ENCODE data around the gene MAP3K15. TPM values are rescaled to one million over a fixed set of nuclear protein-coding genes. Genes with fewer than 3 reads are reported as not detected.

Gene MAP3K15
- total and polyA plus RNA-seq, 10 of the 15 experiments (the other 5 are each of a cell fraction or from before 2014, with no cell fraction given): 0.03 to 0.16 TPM; not detected in 8

DNA sequence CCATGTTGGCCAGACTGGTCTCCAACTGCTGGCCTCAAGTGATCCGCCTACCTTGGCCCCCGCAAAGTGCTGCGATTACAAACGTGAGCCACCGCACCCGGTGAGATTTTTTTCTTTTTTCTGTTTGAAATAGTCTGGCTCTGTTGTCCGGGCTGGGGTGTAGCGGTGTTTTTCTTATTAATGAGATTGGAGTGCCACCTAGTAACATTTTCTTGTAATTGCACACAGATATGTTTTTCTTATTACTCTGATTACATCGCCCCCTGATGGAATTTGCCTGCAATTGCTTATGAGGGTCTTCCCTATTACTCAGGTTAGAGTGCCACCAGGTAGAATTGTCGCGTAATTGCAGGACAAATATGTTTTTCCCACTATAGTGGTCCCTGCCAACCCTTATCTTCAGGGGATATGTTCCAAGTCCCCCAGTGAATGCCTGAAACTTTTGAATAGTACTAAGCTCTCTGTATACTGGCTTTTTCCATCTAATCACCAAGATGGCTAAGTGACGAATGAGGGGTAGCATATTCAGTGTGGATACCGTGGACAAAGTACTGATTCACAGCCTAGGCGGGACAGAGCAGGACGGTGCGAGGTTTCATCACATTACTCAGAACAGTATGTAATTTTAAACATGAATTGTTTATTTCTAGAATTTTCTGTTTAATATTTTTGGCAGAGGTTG, 180.2 kb downstream of the MAP3K15 start:
- POLR2A ChIA-PET: no interaction called here
- FAIRE-seq: no peak

More for the DNA sequence above, 180.2 kb downstream of the MAP3K15 start:
- Histone ChIP-seq H3K4me1 (ENCODE audit: control insufficient read depth, insufficient read depth, low read length) (no peaks in the 10 kb centered on the region), H3K79me2 (ENCODE audit: control insufficient read depth, insufficient read depth, low read length) (no peaks in the 10 kb centered on the region), H3K27ac (ENCODE audit: control insufficient read depth, insufficient read depth) (no peak overlapping the region), H3K4me2 (ENCODE audit: control insufficient read depth, insufficient read depth) (no peak overlapping the region), H4K20me1 (ENCODE audit: control insufficient read depth, insufficient read depth) (no peaks in the 10 kb centered on the region), H3K27me3 (replicated peaks in 1 of 2; ENCODE audit: control insufficient read depth in 2 of 2, insufficient read depth in 2 of 2, low read length in 1 of 2) (no peaks in the 10 kb centered on the region), H3K9ac (ENCODE audit: control insufficient read depth, insufficient read depth, low read length) (no peak overlapping the region), H3K9me3 (replicated peaks; ENCODE audit: control insufficient read depth, insufficient read depth, low read length) (peaks cover 2% of the 10 kb centered on the region; the same call in 1 of the 3 replicates), H2AFZ (ENCODE audit: control insufficient read depth, low read depth, low read length) (no peak overlapping the region), H3K36me3 (ENCODE audit: control insufficient read depth in 2 of 2, insufficient read depth in 2 of 2, low read length in 1 of 2) (no peaks in the 10 kb centered on the region), H3K4me3 (no peak overlapping the region)
- WGBS (ENCODE audit: insufficient coverage, insufficient replicate concordance, low lambda C conversion rate, missing lambda C conversion rate): 53% methylated on average over 16 of the region's 16 CpGs
- in situ Hi-C loops (cut with MboI): loop anchor here (5.0 kb wide), 2 partner anchors 293 to 943 kb away; no protein-coding TSS in a partner anchor
- CTCF ChIA-PET: interaction anchor here (0.9 to 4.3 kb wide), 6 partner anchors 140 to 945 kb away, joined by 3 to 44 read pairs (median 8); no protein-coding TSS in a partner anchor
- no peak for TF ChIP-seq KLF5 (IDR thresholded peaks at IDR 0.05; ENCODE audit: partially characterized antibody)
- TF ChIP-seq RAD21 (IDR thresholded peaks at IDR 0.05; ENCODE audit: insufficient read depth, low read depth, low read length): peak; percentile 45
- peak; percentile 45 for TF ChIP-seq SMC3 (IDR thresholded peaks at IDR 0.05; ENCODE audit: borderline replicate concordance, low read length)
- TF ChIP-seq, protein P1, sequence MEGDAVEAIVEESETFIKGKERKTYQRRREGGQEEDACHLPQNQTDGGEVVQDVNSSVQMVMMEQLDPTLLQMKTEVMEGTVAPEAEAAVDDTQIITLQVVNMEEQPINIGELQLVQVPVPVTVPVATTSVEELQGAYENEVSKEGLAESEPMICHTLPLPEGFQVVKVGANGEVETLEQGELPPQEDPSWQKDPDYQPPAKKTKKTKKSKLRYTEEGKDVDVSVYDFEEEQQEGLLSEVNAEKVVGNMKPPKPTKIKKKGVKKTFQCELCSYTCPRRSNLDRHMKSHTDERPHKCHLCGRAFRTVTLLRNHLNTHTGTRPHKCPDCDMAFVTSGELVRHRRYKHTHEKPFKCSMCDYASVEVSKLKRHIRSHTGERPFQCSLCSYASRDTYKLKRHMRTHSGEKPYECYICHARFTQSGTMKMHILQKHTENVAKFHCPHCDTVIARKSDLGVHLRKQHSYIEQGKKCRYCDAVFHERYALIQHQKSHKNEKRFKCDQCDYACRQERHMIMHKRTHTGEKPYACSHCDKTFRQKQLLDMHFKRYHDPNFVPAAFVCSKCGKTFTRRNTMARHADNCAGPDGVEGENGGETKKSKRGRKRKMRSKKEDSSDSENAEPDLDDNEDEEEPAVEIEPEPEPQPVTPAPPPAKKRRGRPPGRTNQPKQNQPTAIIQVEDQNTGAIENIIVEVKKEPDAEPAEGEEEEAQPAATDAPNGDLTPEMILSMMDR (IDR thresholded peaks at IDR 0.05 in 2 of 3, conservative IDR thresholded peaks at IDR 0.05 in 1 of 3; ENCODE audit: control insufficient read depth in 2 of 3, extremely low read depth in 1 of 3, insufficient read depth in 1 of 3, low read depth in 3 of 3, low read length in 3 of 3): peak; percentile 51 to 77 (median 52)
- SMC1A ChIA-PET (ENCODE audit: uncharacterized antibody, unreplicated experiment): interaction anchor here (1.0 kb wide), 1 partner anchor 9 kb away, joined by 3 read pairs; no protein-coding TSS in a partner anchor
- DNase-seq (ENCODE audit: low read depth, low spot score) (peak; percentile 15), ATAC-seq (peak; percentile 83)
- RAD21 ChIA-PET (ENCODE audit: unreplicated experiment): no interaction called here
- BruUV-seq (replicated peaks): no TSS peak
- intact Hi-C loops (cut with micrococcal nuclease; ENCODE audit: unreplicated experiment): loop anchor here (1.0 to 10.0 kb wide), 6 partner anchors 140 to 944 kb away; partner anchors contain the start of gene RS1
